ENCODE results near the gene ENAH. TPM values are rescaled to one million over a fixed set of nuclear protein-coding genes. Genes with fewer than 3 reads are reported as not detected.
A peak's percentile ranks its signal among the peaks of the same experiment; 100 is the strongest.

The ENAH gene
- total RNA-seq, 1 experiment from 2014 or later, result 285 TPM

GRCh38 chr1:225691861-225692516 is 39.1 kb upstream of the ENAH start:
- Mint-ChIP-seq H3K27me3 (ENCODE audit: low read depth) (no peaks in the 10 kb centered on the region), H3K27ac (0 out of 7 replicates have a peak overlapping the region, but pooled peaks of 1 of the 3 experiments have one; percentile 23), H3K9me3 (peaks cover 8 to 9% of the 10 kb centered on the region in 2 experiments), H3K4me1 (peaks cover 0 to under 1% of the 10 kb centered on the region in 2 experiments; a peak in 1 of 4 replicates), H3K4me3 (no peak overlapping the region), H3K36me3 (ENCODE audit: insufficient read depth in 1 of 3, low read depth in 3 of 3) (peaks cover 0 to 7% (median 4%) of the 10 kb centered on the region in 3 experiments; a peak in 2 of 7 replicates)
- H2BK20ac ChIP-seq (ENCODE audit: low read depth, low read length, poor library complexity, severe bottlenecking), result no peak overlapping the region
- no peak overlapping the region for H3K56ac ChIP-seq (ENCODE audit: insufficient read length, low read depth, low read length)
- H3K14ac ChIP-seq (ENCODE audit: insufficient read depth, low read length), result no peak overlapping the region
- no peak overlapping the region for H2AFZ ChIP-seq (ENCODE audit: low read length)
- H2BK5ac ChIP-seq (ENCODE audit: insufficient read length, low read length), result no peak overlapping the region
- no peak overlapping the region for H2BK15ac ChIP-seq (ENCODE audit: low read depth, low read length)
- no peak overlapping the region for H3K27ac ChIP-seq (ENCODE audit: insufficient read length, low read depth, low read length)
- H3K18ac ChIP-seq (ENCODE audit: insufficient read length, low read depth, low read length), result no peak overlapping the region
- no peaks in the 10 kb centered on the region for H3K27me3 ChIP-seq (ENCODE audit: insufficient read depth, low read length)
- H3K79me2 ChIP-seq (ENCODE audit: insufficient read depth, low read length), result no peaks in the 10 kb centered on the region
- no CpG with 5 or more reads among the region's 4 CpGs for WGBS (ENCODE audit: extremely low coverage, insufficient read length, low lambda C conversion rate)
- no peaks in the 10 kb centered on the region for H3K23me2 ChIP-seq (ENCODE audit: insufficient read length, low read depth, low read length, poor library complexity, severe bottlenecking)
- H3K9ac ChIP-seq (ENCODE audit: extremely low read depth, insufficient read length, low read length), result no peak overlapping the region
- H3K79me1 ChIP-seq (ENCODE audit: insufficient read depth, low read depth, low read length, poor library complexity, severe bottlenecking), result no peaks in the 10 kb centered on the region
- no peak overlapping the region for H2AK5ac ChIP-seq (ENCODE audit: insufficient read length, low read length)
- TF ChIP-seq CTCF (conservative IDR thresholded peaks at IDR 0.05), result no peak
- H2BK12ac ChIP-seq (ENCODE audit: insufficient read length, low read depth, low read length), result no peak overlapping the region
- H4K5ac ChIP-seq (ENCODE audit: insufficient read length, low read depth, low read length), result no peak overlapping the region
- H3K4ac ChIP-seq (ENCODE audit: low read depth, low read length), result no peak overlapping the region
- no peak overlapping the region for H3T11ph ChIP-seq (ENCODE audit: low read length)
- no peak overlapping the region for H3K23ac ChIP-seq (ENCODE audit: insufficient read length, low read depth, low read length)
- no peaks in the 10 kb centered on the region for H3K9me3 ChIP-seq (ENCODE audit: control insufficient read depth, low read depth, low read length)
- no peak for DNase-seq
- H3K4me2 ChIP-seq (ENCODE audit: insufficient read depth, insufficient read length, low read length), result no peak overlapping the region
- no peak overlapping the region for H2BK120ac ChIP-seq (ENCODE audit: low read depth, low read length, poor library complexity, severe bottlenecking)
- no peak overlapping the region for H4K91ac ChIP-seq (ENCODE audit: insufficient read length, low read depth, low read length)
- no peaks in the 10 kb centered on the region for H3K4me1 ChIP-seq (ENCODE audit: insufficient read depth, low read length)
- H4K8ac ChIP-seq (replicated peaks; ENCODE audit: insufficient read length, low read depth, low read length), result no peak overlapping the region
- H4K20me1 ChIP-seq (ENCODE audit: control insufficient read depth, insufficient read depth, insufficient read length), result no peaks in the 10 kb centered on the region
